K562 (cell line): ENCODE measurements around the gene RACK1. TPM values are rescaled to one million over a fixed set of nuclear protein-coding genes. Genes with fewer than 3 reads are reported as not detected.

Experiments used
- ATF3 ChIP-seq, 2 experiments: fragments of 450-650 bp in 1 of 2; sonication (generic) in 1 of 2; formaldehyde crosslinking in 1 of 2; IDR thresholded peaks in 1 of 2; conservative IDR thresholded peaks in 1 of 2; 2 replicates each; pipeline versions ENCODE4 v1.6.1 to v1.8.1; 2016 to 2023; ENCODE audit warnings: mild to moderate bottlenecking in 2 of 2, moderate library complexity in 2 of 2, inconsistent platforms in 1 of 2, missing genetic modification reagents in 1 of 2
- C11orf30 ChIP-seq: fragments of 450-650 bp; IDR thresholded peaks from 2 replicates; pipeline ENCODE4 v1.6.1; 2016; ENCODE audit warnings: low read depth, mild to moderate bottlenecking
- CREB5 ChIP-seq: fragments of 250-450 bp; sonication (Bioruptor Pico); IDR thresholded peaks from 2 replicates; pipeline ENCODE4 v1.5.0; 2020; ENCODE audit warnings: mild to moderate bottlenecking
- E2F4 ChIP-seq: sonication (generic); formaldehyde crosslinking; IDR thresholded peaks from 2 replicates; pipeline ENCODE4 v1.8.0; 2022; ENCODE audit warnings: mild to moderate bottlenecking, low read depth, missing genetic modification reagents
- HDAC1 ChIP-seq, 2 experiments: fragments of 450-650 bp; IDR thresholded peaks; 2 replicates each; pipeline ENCODE4 v1.6.1; 2016 to 2017; ENCODE audit warnings: inconsistent platforms in 1 of 2, mild to moderate bottlenecking in 1 of 2, moderate library complexity in 1 of 2
- L3MBTL2 ChIP-seq: fragments of 450-650 bp; IDR thresholded peaks from 2 replicates; pipeline ENCODE4 v1.6.1; 2016; ENCODE audit warnings: mild to moderate bottlenecking, moderate library complexity
- MECOM ChIP-seq: fragments of 250-450 bp; sonication (Bioruptor Pico); IDR thresholded peaks from 2 replicates; pipeline ENCODE4 v1.8.0; 2022; ENCODE audit warnings: inconsistent platforms
- MTA3 ChIP-seq: fragments of 450-650 bp; formaldehyde crosslinking; IDR thresholded peaks from 2 replicates; pipeline ENCODE4 v1.6.1; 2017; ENCODE audit warnings: mild to moderate bottlenecking, borderline replicate concordance
- SIRT6 ChIP-seq: IDR thresholded peaks from one replicate; pipeline ENCODE4 v1.6.1; 2012; ENCODE audit warnings: low read depth, mild to moderate bottlenecking, control low read depth, inconsistent platforms, low read length, moderate library complexity
- TBP ChIP-seq: optimal IDR thresholded peaks from 2 replicates; pipeline ENCODE3; 2011; ENCODE audit warnings: low read depth, low read length, improper control_type of control experiment
- TFE3 ChIP-seq: fragments of 450-650 bp; formaldehyde crosslinking; IDR thresholded peaks from 2 replicates; pipeline ENCODE4 v1.4.0; 2020; ENCODE audit warnings: mild to moderate bottlenecking, mixed read lengths
- ZFX ChIP-seq: sonication (generic); formaldehyde crosslinking; IDR thresholded peaks from 2 replicates; pipeline ENCODE4 v1.8.0; 2022; ENCODE audit warnings: mild to moderate bottlenecking, missing genetic modification reagents, moderate library complexity
- polyA plus RNA-seq, 8 experiments: library from polyadenylated mRNA; depleted of rRNA in 4 of 8; stranded (reverse) in 5 of 8; unstranded in 3 of 8; fragments of >200 nt; fragmentation: Nextera tagmentation in 2 of 8; fragmentation: Illumina TruSeq in 1 of 8; extraction: Ambion mirVana in 2 of 8; extraction: Trizol in 1 of 8; gene quantifications; 2 replicates each; pipeline versions ENCODE4 v1.2.1 to v1.2.3, GENCODE V29; 2011 to 2014; ENCODE audit warnings: inconsistent platforms in 1 of 8, missing spikeins in 1 of 8
- total RNA-seq, 7 experiments: library from RNA; depleted of rRNA in 6 of 7; stranded (reverse); fragments of >200 nt in 6 of 7; fragmentation: Illumina TruSeq in 2 of 7; extraction: Trizol in 2 of 7; gene quantifications; 2 replicates each; pipeline versions ENCODE4 v1.2.1 to v1.2.3, GENCODE V29; 2011 to 2021; ENCODE audit warnings: low replicate concordance in 1 of 7
- TF ChIP-seq, protein P1 (sequence below), 2 experiments: IDR thresholded peaks; 2 replicates each; pipeline ENCODE4 v1.6.1; 2011; ENCODE audit warnings: borderline replicate concordance in 1 of 2, control low read depth in 1 of 2, low read depth in 1 of 2, low read length in 1 of 2, mild to moderate bottlenecking in 1 of 2, mixed read lengths in 1 of 2, moderate library complexity in 1 of 2; ENCODE audit not compliant: insufficient read depth in 1 of 2, insufficient read length in 1 of 2, poor library complexity in 1 of 2, severe bottlenecking in 1 of 2; ENCODE audit errors: extremely low read depth in 1 of 2
- TF ChIP-seq, protein P2 (sequence below): fragments of 450-650 bp; formaldehyde crosslinking; IDR thresholded peaks from 2 replicates; pipeline ENCODE4 v1.4.0; 2020; ENCODE audit warnings: mild to moderate bottlenecking, moderate library complexity
- TF ChIP-seq, protein P3 (sequence below): fragments of 250-450 bp; sonication (Bioruptor Pico); IDR thresholded peaks from 2 replicates; pipeline ENCODE4 v1.8.0; 2022; ENCODE audit warnings: inconsistent platforms

Gene RACK1
- total and polyA plus RNA-seq, 9 of the 15 experiments (the other 6 are each of a cell fraction or from before 2014, with no cell fraction given) = 2,303 to 5,311 (median 3,833) TPM

DNA sequence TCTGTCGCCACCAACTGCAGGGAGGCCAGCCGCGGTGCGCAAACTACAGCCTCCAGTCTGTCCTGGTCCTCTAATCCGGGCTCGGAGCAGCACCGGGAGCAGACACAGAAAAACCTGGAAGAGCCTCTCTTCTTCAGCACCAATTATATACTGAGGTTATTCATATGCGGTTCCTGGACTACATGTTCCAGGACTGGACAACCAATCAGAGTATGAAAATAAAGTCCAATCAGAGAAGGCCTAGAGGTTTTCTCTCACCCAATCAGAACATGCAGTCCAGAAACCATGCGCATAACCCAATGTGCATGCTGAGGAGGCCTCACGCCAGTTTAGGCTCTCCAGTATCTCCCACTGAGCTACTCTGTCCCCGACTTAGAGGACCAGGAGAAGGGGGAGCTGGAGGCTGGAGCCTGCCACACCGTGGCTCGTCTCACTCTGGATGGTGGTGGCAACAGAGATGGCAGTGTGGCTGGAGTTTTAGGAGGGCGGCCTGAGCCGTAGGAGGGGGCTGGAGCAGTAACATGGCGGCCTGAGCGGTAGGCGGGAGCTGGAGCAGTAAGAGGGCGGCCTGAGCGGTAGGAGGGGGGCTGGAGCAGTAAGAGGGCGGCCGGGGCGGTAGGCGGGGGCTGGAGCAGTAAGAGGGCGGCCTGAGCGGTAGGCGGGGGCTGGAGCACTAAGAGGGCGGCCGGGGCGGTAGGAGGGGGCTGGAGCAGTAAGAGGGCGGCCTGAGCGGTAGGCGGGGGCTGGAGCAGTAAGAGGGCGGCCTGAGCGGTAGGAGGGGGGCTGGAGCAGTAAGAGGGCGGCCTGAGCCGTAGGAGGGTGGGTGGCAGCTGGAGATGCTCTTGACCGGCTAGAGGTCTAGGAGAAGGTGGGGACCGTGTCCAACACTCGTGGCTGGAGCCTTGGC is 37.6 kb upstream of the RACK1 start (continued):
- TF ChIP-seq, protein P1, sequence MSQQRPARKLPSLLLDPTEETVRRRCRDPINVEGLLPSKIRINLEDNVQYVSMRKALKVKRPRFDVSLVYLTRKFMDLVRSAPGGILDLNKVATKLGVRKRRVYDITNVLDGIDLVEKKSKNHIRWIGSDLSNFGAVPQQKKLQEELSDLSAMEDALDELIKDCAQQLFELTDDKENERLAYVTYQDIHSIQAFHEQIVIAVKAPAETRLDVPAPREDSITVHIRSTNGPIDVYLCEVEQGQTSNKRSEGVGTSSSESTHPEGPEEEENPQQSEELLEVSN (IDR thresholded peaks at IDR 0.05; ENCODE audit: borderline replicate concordance in 1 of 2, extremely low read depth in 1 of 2, insufficient read depth in 1 of 2, insufficient read length in 1 of 2, low read depth in 1 of 2, low read length in 1 of 2, poor library complexity in 1 of 2, severe bottlenecking in 1 of 2) = peak; percentile 40 to 44
- TF ChIP-seq, protein P2, sequence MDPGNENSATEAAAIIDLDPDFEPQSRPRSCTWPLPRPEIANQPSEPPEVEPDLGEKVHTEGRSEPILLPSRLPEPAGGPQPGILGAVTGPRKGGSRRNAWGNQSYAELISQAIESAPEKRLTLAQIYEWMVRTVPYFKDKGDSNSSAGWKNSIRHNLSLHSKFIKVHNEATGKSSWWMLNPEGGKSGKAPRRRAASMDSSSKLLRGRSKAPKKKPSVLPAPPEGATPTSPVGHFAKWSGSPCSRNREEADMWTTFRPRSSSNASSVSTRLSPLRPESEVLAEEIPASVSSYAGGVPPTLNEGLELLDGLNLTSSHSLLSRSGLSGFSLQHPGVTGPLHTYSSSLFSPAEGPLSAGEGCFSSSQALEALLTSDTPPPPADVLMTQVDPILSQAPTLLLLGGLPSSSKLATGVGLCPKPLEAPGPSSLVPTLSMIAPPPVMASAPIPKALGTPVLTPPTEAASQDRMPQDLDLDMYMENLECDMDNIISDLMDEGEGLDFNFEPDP = no peak
- TF ChIP-seq E2F4 (CRISPR knock-in tag) (no peak; the same call in 1 of the 2 replicates), SIRT6 (no peak), CREB5 (CRISPR knock-in tag) (no peak), ATF3 (IDR thresholded peaks at IDR 0.05) (no peak), ATF3 (CRISPR knock-in tag; conservative IDR thresholded peaks at IDR 0.05) (0 out of 2 replicates have a peak, but pooled peaks have one; percentile 71), TBP (peak; percentile 92), HDAC1 (IDR thresholded peaks at IDR 0.05) (peak in 1 of 2 experiments; percentile 95; a peak in 3 of 4 replicates), MTA3 (peak; percentile 67; the same call in 1 of the 2 replicates), C11orf30 (peak; percentile 67), MECOM (CRISPR knock-in tag) (no peak), TFE3 (CRISPR knock-in tag) (no peak), L3MBTL2 (peak; percentile 92), ZFX (peak; percentile 93)
- TF ChIP-seq, protein P3, sequence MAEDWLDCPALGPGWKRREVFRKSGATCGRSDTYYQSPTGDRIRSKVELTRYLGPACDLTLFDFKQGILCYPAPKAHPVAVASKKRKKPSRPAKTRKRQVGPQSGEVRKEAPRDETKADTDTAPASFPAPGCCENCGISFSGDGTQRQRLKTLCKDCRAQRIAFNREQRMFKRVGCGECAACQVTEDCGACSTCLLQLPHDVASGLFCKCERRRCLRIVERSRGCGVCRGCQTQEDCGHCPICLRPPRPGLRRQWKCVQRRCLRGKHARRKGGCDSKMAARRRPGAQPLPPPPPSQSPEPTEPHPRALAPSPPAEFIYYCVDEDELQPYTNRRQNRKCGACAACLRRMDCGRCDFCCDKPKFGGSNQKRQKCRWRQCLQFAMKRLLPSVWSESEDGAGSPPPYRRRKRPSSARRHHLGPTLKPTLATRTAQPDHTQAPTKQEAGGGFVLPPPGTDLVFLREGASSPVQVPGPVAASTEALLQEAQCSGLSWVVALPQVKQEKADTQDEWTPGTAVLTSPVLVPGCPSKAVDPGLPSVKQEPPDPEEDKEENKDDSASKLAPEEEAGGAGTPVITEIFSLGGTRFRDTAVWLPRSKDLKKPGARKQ (CRISPR knock-in tag) = no peak
